Astrocyte (in vitro differentiated cells and primary cell): ENCODE measurements around the gene DZANK1.

Experiments used
- CTCF ChIP-seq: IDR thresholded peaks from 2 replicates; pipeline ENCODE4 v1.5.1; 2011; ENCODE audit warnings: low read depth, mild to moderate bottlenecking, inconsistent platforms, low read length, moderate library complexity; ENCODE audit not compliant: insufficient read depth
- EZH2 ChIP-seq: IDR thresholded peaks from 2 replicates; pipeline ENCODE4 v1.6.1; 2012; ENCODE audit warnings: mild to moderate bottlenecking, low read length, inconsistent platforms; ENCODE audit not compliant: insufficient read depth

- TF ChIP-seq CTCF = no peak
- no peak for TF ChIP-seq EZH2
These were observed 39.6 kb downstream of the DZANK1 start for GRCh38 chr20:18427214-18427613.
